ENCODE results near the gene CAPN11.

Gene CAPN11

GRCh38 chr6:44149369-44150012 is 9.1 kb upstream of the CAPN11 start:
- TF ChIP-seq CTCF (IDR thresholded peaks at IDR 0.05; ENCODE audit: insufficient read depth, low read depth, low read length, missing control alignments): no peak
- no peak overlapping the region for H3K4me3 ChIP-seq (ENCODE audit: low read length)
- no peak for DNase-seq (ENCODE audit: low read depth)

- DNase-seq (ENCODE audit: low read depth): no peak
- no peak overlapping the region for H3K4me3 ChIP-seq (ENCODE audit: low read length)
- TF ChIP-seq CTCF (IDR thresholded peaks at IDR 0.05; ENCODE audit: insufficient read depth, low read depth, low read length, missing control alignments): no peak
These were observed 8.2 kb upstream of the CAPN11 start for GRCh38 chr6:44150317-44150917.

- peak; percentile 72 for TF ChIP-seq CTCF (IDR thresholded peaks at IDR 0.05; ENCODE audit: insufficient read depth, low read depth, low read length, missing control alignments)
- peak; percentile 82 for DNase-seq (ENCODE audit: low read depth)
- no peak overlapping the region for H3K4me3 ChIP-seq (ENCODE audit: low read length)
These were observed 7.1 kb upstream of the CAPN11 start for GRCh38 chr6:44151348-44152108.

GRCh38 chr6:44152109-44152461 is 6.5 kb upstream of the CAPN11 start:
- DNase-seq (ENCODE audit: low read depth): no peak
- H3K4me3 ChIP-seq (ENCODE audit: low read length): no peak overlapping the region
- TF ChIP-seq CTCF (IDR thresholded peaks at IDR 0.05; ENCODE audit: insufficient read depth, low read depth, low read length, missing control alignments): no peak

GRCh38 chr6:44152533-44152932 is 6.1 kb upstream of the CAPN11 start:
- no peak for DNase-seq (ENCODE audit: low read depth)
- TF ChIP-seq CTCF (IDR thresholded peaks at IDR 0.05; ENCODE audit: insufficient read depth, low read depth, low read length, missing control alignments): no peak
- H3K4me3 ChIP-seq (ENCODE audit: low read length): no peak overlapping the region

- no peak for DNase-seq (ENCODE audit: low read depth)
- TF ChIP-seq CTCF (IDR thresholded peaks at IDR 0.05; ENCODE audit: insufficient read depth, low read depth, low read length, missing control alignments): no peak
These were observed 4.6 kb upstream of the CAPN11 start for GRCh38 chr6:44154067-44154466.

More at GRCh38 chr6:44154067-44154466, 4.6 kb upstream of the CAPN11 start:
- no peak overlapping the region for H3K4me3 ChIP-seq (ENCODE audit: low read length)
